IMR-90 (cell line): ENCODE results near the gene CFAP251. TPM values are rescaled to one million over a fixed set of nuclear protein-coding genes. Genes with fewer than 3 reads are reported as not detected.

Experiments used
- ATAC-seq: fragments of 200-7000 bp; cut with Tn5 transposase; 2 replicates; pipeline ENCODE4 v1.9.1; 2020; ENCODE audit warnings: low read depth, mild to moderate bottlenecking, moderate library complexity
- Bru-seq: library from RNA; stranded (reverse); fragments of 400-500 nt; gene quantifications from one replicate; lab custom pipeline; 2021; lab: Mats Ljungman, UMichigan
- BruChase-seq, 2 experiments: library from RNA; stranded (reverse); fragments of 400-500 nt; gene quantifications; one replicate each; lab custom pipeline; 2021; lab: Mats Ljungman, UMichigan
- BruUV-seq: library from RNA; stranded (reverse); fragments of 400-500 nt; replicated peaks from 2 replicates; lab custom pipeline; 2021; lab: Mats Ljungman, UMichigan
- CTCF ChIA-PET: fragments of 300-600 bp; formaldehyde crosslinking; extraction: SDS; loops from one replicate; lab custom pipeline; 2021; ENCODE audit warnings: antibody characterized with exemption; lab: Yijun Ruan, JAX
- POLR2A ChIA-PET: fragments of 300-600 bp; sonication (Branson Sonifier 250); formaldehyde crosslinking; loops from one replicate; lab custom pipeline; 2022; ENCODE audit warnings: antibody characterized with exemption; ENCODE audit not compliant: unreplicated experiment; lab: Charles Lee
- DNase-seq: peaks from one replicate; pipeline ENCODE4 v3.0.0; 2013
- H2AFZ ChIP-seq: replicated peaks from 2 replicates; pipeline ENCODE3; 2013; ENCODE audit warnings: low read length, mild to moderate bottlenecking; ENCODE audit not compliant: poor library complexity
- H2AK5ac ChIP-seq: 2 replicates; pipeline ENCODE4 v1.6.1; 2013; ENCODE audit warnings: low read depth, low read length, inconsistent platforms
- H2AK9ac ChIP-seq: replicated peaks from 2 replicates; pipeline ENCODE3; 2013; ENCODE audit warnings: mild to moderate bottlenecking, low read depth, low read length, moderate library complexity; ENCODE audit not compliant: poor library complexity
- H2BK120ac ChIP-seq: 2 replicates; pipeline ENCODE4 v1.6.1; 2013; ENCODE audit warnings: low read depth, low read length, inconsistent platforms
- H2BK15ac ChIP-seq: 3 replicates; pipeline ENCODE4 v1.6.1; 2013; ENCODE audit warnings: low read depth, low read length, inconsistent platforms
- H2BK20ac ChIP-seq: 2 replicates; pipeline ENCODE4 v1.6.1; 2013; ENCODE audit warnings: low read depth, mild to moderate bottlenecking, inconsistent platforms, low read length, moderate library complexity
- H2BK5ac ChIP-seq: 2 replicates; pipeline ENCODE4 v1.6.1; 2013; ENCODE audit warnings: mild to moderate bottlenecking, low read depth, low read length, inconsistent platforms; ENCODE audit not compliant: poor library complexity, severe bottlenecking
- H3K14ac ChIP-seq: replicated peaks from 2 replicates; pipeline ENCODE4 v1.6.1; 2013; ENCODE audit warnings: low read depth, low read length, inconsistent platforms
- H3K18ac ChIP-seq: 2 replicates; pipeline ENCODE4 v1.6.1; 2013; ENCODE audit warnings: low read depth, low read length, control low read depth
- H3K23ac ChIP-seq: 2 replicates; pipeline ENCODE4 v1.6.1; 2013; ENCODE audit warnings: low read depth, low read length, inconsistent platforms
- H3K27ac ChIP-seq: 2 replicates; pipeline ENCODE4 v1.5.1; 2013; ENCODE audit warnings: mild to moderate bottlenecking, control low read depth, low read length; ENCODE audit not compliant: insufficient read depth
- H3K27me3 ChIP-seq: 2 replicates; pipeline ENCODE4 v1.6.1; 2013; ENCODE audit warnings: low read length; ENCODE audit not compliant: control insufficient read depth, insufficient read depth
- H3K36me3 ChIP-seq: 2 replicates; pipeline ENCODE4 v1.6.1; 2013; ENCODE audit warnings: low read length, mixed read lengths; ENCODE audit not compliant: control insufficient read depth, insufficient read depth
- H3K4ac ChIP-seq: 2 replicates; pipeline ENCODE4 v1.6.1; 2013; ENCODE audit warnings: low read depth, low read length, inconsistent platforms
- H3K4me1 ChIP-seq: 2 replicates; pipeline ENCODE4 v1.6.1; 2013; ENCODE audit warnings: low read length, mixed read lengths; ENCODE audit not compliant: control insufficient read depth, insufficient read depth
- H3K4me2 ChIP-seq: 2 replicates; pipeline ENCODE4 v1.6.1; 2013; ENCODE audit warnings: low read depth, mild to moderate bottlenecking, control low read depth, low read length, moderate library complexity
- H3K4me3 ChIP-seq: 2 replicates; pipeline ENCODE4 v1.5.1; 2013; ENCODE audit warnings: low read depth, mild to moderate bottlenecking, control low read depth, low read length, moderate library complexity; ENCODE audit not compliant: insufficient read depth
- H3K56ac ChIP-seq: 2 replicates; pipeline ENCODE4 v1.6.1; 2013; ENCODE audit warnings: low read length, inconsistent platforms; ENCODE audit not compliant: insufficient read depth; ENCODE audit errors: extremely low read depth
- H3K79me1 ChIP-seq, 2 experiments: 2 replicates each; pipeline ENCODE4 v1.6.1; 2013; ENCODE audit warnings: low read length in 2 of 2, inconsistent platforms in 1 of 2, low read depth in 1 of 2
- H3K9ac ChIP-seq: 2 replicates; pipeline ENCODE4 v1.6.1; 2013; ENCODE audit warnings: low read depth, low read length, control low read depth
- H3K9me1 ChIP-seq: 2 replicates; pipeline ENCODE4 v1.6.1; 2013; ENCODE audit warnings: low read length, inconsistent platforms; ENCODE audit not compliant: insufficient read depth
- H3K9me3 ChIP-seq: 2 replicates; pipeline ENCODE4 v1.6.1; 2013; ENCODE audit warnings: low read length; ENCODE audit not compliant: control insufficient read depth, insufficient read depth
- H4K20me1 ChIP-seq: 2 replicates; pipeline ENCODE4 v1.6.1; 2013; ENCODE audit warnings: low read length, inconsistent platforms; ENCODE audit not compliant: insufficient read depth
- H4K5ac ChIP-seq: 2 replicates; pipeline ENCODE4 v1.6.1; 2013; ENCODE audit warnings: mild to moderate bottlenecking, low read depth, low read length, control low read depth
- H4K8ac ChIP-seq, 2 experiments: 2 replicates each; pipeline ENCODE4 v1.6.1; 2013; ENCODE audit warnings: low read depth in 2 of 2, low read length in 2 of 2, control low read depth in 1 of 2, inconsistent platforms in 1 of 2
- H4K91ac ChIP-seq: 2 replicates; pipeline ENCODE4 v1.6.1; 2013; ENCODE audit warnings: low read depth, low read length, inconsistent platforms; ENCODE audit not compliant: insufficient read depth
- BHLHE40 ChIP-seq: fragments of 150-350 bp; IDR thresholded peaks from 2 replicates; pipeline ENCODE4 v1.6.1; 2016; ENCODE audit warnings: mild to moderate bottlenecking, low read depth, low read length
- CTCF ChIP-seq: conservative IDR thresholded peaks from 2 replicates; pipeline ENCODE4 v1.5.1; 2012; ENCODE audit warnings: mild to moderate bottlenecking, low read depth, low read length, improper control_type of control experiment
- FOS ChIP-seq: fragments of 150-350 bp; IDR thresholded peaks from 2 replicates; pipeline ENCODE4 v1.6.1; 2016; ENCODE audit warnings: low read depth, low read length
- MXI1 ChIP-seq: IDR thresholded peaks from 2 replicates; pipeline ENCODE4 v1.6.1; 2012; ENCODE audit warnings: low read depth, mild to moderate bottlenecking, low read length, moderate library complexity, borderline replicate concordance
- RAD21 ChIP-seq: IDR thresholded peaks from 2 replicates; pipeline ENCODE4 v1.6.1; 2012; ENCODE audit warnings: low read length, improper control_type of control experiment
- RFX5 ChIP-seq: IDR thresholded peaks from 2 replicates; pipeline ENCODE4 v1.8.0; 2012; ENCODE audit warnings: low read depth, mild to moderate bottlenecking, low read length, moderate library complexity
- SMC3 ChIP-seq: fragments of 150-350 bp; IDR thresholded peaks from 2 replicates; pipeline ENCODE4 v1.6.1; 2016; ENCODE audit warnings: low read depth, mild to moderate bottlenecking, antibody characterized with exemption, low read length, moderate library complexity
- USF2 ChIP-seq: fragments of 150-350 bp; IDR thresholded peaks from 2 replicates; pipeline ENCODE4 v1.6.1; 2017; ENCODE audit warnings: mild to moderate bottlenecking, antibody characterized with exemption, low read length, low read depth
- WGBS, 2 experiments: methylation state at CpG; one replicate each; pipeline versions ENCODE4 v1.1.5 to v1.1.7; 2013; ENCODE audit warnings: missing lambda C conversion rate in 2 of 2; ENCODE audit not compliant: insufficient read length in 1 of 2; ENCODE audit errors: extremely low coverage in 2 of 2; 5-methylcytosine and 5-hydroxymethylcytosine counted together
- dilution Hi-C: fragments of 300-500 bp; cut with HindIII; formaldehyde crosslinking; loops from one replicate; pipeline ENCODE4 v1.14.3; 2018; ENCODE audit warnings: low sequenced_read_pairs; ENCODE audit not compliant: unreplicated experiment
- in situ Hi-C: fragments of 300-500 bp; cut with MboI; formaldehyde crosslinking; loops from 3 replicates; pipeline ENCODE4 v1.14.3; 2019; ENCODE audit warnings: low sequenced_read_pairs, inconsistent platforms, mixed read lengths
- intact Hi-C: fragments of 100-400 bp; cut with micrococcal nuclease; formaldehyde crosslinking; loops from 2 replicates; pipeline ENCODE4 v1.10.0; 2022
- long read RNA-seq: library from polyadenylated mRNA; unstranded; transcript quantifications from one replicate; pipeline ENCODE4 v2.0.0, GENCODE V29; 2021; ENCODE audit not compliant: unreplicated experiment
- polyA plus RNA-seq, 3 experiments: library from polyadenylated mRNA; depleted of rRNA; stranded (reverse); fragments of >200 nt; gene quantifications; 2 replicates each; pipeline ENCODE4 v1.2.3, GENCODE V29; 2012; ENCODE audit warnings: low replicate concordance in 1 of 3
- total RNA-seq: library from RNA; depleted of rRNA; stranded (reverse); fragments of >200 nt; gene quantifications from 2 replicates; pipeline ENCODE4 v1.2.3, GENCODE V29; 2012; rRNA removed

CFAP251 gene
- total RNA-seq (9.1 and 9.4 TPM in 2 replicates), polyA plus RNA-seq (2012; rRNA removed) (6.8 and 7.8 TPM in 2 replicates), Bru-seq, nascent RNA (percentile 59 among the genes with signal in this experiment), BruChase-seq, experiment 1, labeled RNA remaining after a 6-hour chase (percentile 75 among the genes with signal in this experiment), BruChase-seq, experiment 2, labeled RNA remaining after a 2-hour chase (percentile 70 among the genes with signal in this experiment)
- 4.2 and 6.8 TPM in 2 replicates for polyA plus RNA-seq (2012; cell fraction: cytosol; rRNA removed)
- polyA plus RNA-seq (2012; cell fraction: nucleus; rRNA removed; ENCODE audit: low replicate concordance), result 5.3 and 12.5 TPM in 2 replicates
- long read RNA-seq, partial matches to known transcripts, result 1 of 7 reads
- long read RNA-seq, other reads (novel, unspliced or antisense), result 6 of 7 reads

GRCh38 chr12:121917950-121918678 is at the start of gene CFAP251:
Gene CFAP251 (plus strand): TSS chr12:121918592. CDS start chr12:121921306, 2,714 bp downstream.
- Histone ChIP-seq H3K9ac (peak within 1 kb of the TSS; percentile 29; the same call in 1 of the 2 replicates), H3K14ac (peak within 1 kb of the TSS; percentile 51; the same call in 1 of the 2 replicates), H4K8ac (peak within 1 kb of the TSS; percentile 12 to 79; a peak in 3 of 4 replicates), H3K9me3 (no peaks in the 10 kb centered on the region), H3K4me3 (no peak within 1 kb of the TSS), H3K9me1 (no peaks in the 10 kb centered on the region), H3K18ac (no peak within 1 kb of the TSS), H3K23ac (peak within 1 kb of the TSS; percentile 74; the same call in 1 of the 2 replicates), H3K4me1 (peaks cover 9% of the 10 kb centered on the region), H4K91ac (0 out of 2 replicates have a peak within 1 kb of the TSS, but pooled peaks have one; percentile 4), H3K4me2 (no peak within 1 kb of the TSS), H2BK120ac (peak within 1 kb of the TSS; percentile 52; the same call in 1 of the 2 replicates), H3K79me1 (peaks cover 9 to 15% of the 10 kb centered on the region in 2 experiments; a peak in 2 of 4 replicates), H3K36me3 (peaks cover 27% of the 10 kb centered on the region), H3K27ac (peak within 1 kb of the TSS; percentile 18; the same call in 1 of the 2 replicates), H2AK9ac (peak within 1 kb of the TSS; percentile 3), H2BK5ac (no peak within 1 kb of the TSS), H2BK15ac (no peak within 1 kb of the TSS), H2AK5ac (peak within 1 kb of the TSS; percentile 76), H2AFZ (peak within 1 kb of the TSS; percentile 88), H3K27me3 (no peaks in the 10 kb centered on the region), H4K20me1 (no peaks in the 10 kb centered on the region; the same call in 1 of the 2 replicates), H2BK20ac (peak within 1 kb of the TSS; percentile 39; the same call in 1 of the 2 replicates), H3K4ac (peak within 1 kb of the TSS; percentile 72), H4K5ac (peak within 1 kb of the TSS; percentile 38; the same call in 1 of the 2 replicates), H3K56ac (no peak within 1 kb of the TSS)
- intact Hi-C loops (loop anchor here (2.0 kb wide), 1 partner anchor 205 kb away; no protein-coding TSS in a partner anchor), in situ Hi-C loops (no loop called here), dilution Hi-C loops (no loop called here)
- 37% methylated on average over 17 of the region's 41 CpGs; no CpG with 5 or more reads in 1 of the 2 experiments for WGBS, 2 experiments
- CTCF ChIA-PET, result interaction anchor here (0.6 to 1.1 kb wide), 5 partner anchors 30 to 133 kb away, joined by 3 read pairs; no protein-coding TSS in a partner anchor
- ATAC-seq, result peak; percentile 44
- peak; percentile 91 for TF ChIP-seq USF2
- TF ChIP-seq FOS, result no peak
- TF ChIP-seq SMC3, result peak; percentile 35
- no peak for TF ChIP-seq MXI1
- TF ChIP-seq RAD21, result peak; percentile 59
- peak; percentile 55 for TF ChIP-seq CTCF
- peak; percentile 81 for TF ChIP-seq RFX5
- peak; percentile 93 for TF ChIP-seq BHLHE40
- DNase-seq, result peak; percentile 58
- BruUV-seq, result no TSS peak
- POLR2A ChIA-PET, result no interaction called here
